ENCODE measurements around the gene DPH2.
A peak's percentile ranks its signal among the peaks of the same experiment; 100 is the strongest.

Gene DPH2

DNA sequence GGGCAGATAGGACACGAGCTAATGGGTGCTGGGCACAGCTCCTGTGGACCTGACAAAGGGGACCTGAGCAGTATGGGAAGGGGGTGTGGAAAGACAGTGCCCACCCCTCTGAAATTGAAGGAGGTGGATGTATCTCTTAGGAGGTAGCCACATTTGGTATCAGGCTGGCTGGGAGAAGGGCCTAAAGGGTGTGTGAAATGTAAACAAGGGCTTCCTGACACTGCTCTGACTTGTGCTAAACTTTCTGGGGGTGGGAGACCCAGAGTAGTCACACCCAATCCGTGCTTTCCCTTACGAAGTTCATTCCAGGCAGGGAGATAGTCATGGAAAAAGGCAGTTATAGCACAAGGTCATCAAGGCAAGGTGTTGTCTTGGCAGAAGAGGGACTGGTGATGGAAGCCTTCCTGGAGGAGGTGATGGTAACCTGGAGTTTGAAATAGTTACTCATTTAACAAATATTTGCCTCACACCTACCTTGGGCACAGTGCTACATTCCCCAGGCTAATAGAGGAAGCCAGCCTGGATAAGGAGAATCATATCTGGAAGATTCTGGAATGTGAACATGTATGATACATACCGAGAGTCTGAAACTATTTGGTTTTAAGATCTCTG, 16.3 kb downstream of the DPH2 start:
- DNase-seq: no peak

DNA sequence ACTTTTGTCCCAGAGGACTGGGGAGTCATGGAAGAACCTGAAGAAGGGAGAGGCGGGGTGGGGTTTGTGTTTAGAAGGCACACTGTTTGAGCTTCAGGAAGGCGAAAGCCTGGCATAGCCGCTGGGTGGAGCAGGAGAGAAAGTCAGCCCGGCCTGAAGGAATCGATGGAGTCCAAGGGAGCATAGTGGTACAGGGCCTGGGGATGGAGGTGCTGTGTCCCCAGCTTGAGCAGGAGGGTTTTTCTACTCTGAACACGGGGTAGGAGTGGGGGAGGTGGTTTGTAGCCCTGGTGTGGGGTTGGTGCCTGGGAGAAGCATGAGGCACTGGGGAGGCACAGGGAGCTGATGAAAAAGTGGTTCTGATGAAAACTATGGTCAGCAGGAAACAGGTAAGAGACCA, 16.9 kb downstream of the DPH2 start:
- DNase-seq: no peak

DNA sequence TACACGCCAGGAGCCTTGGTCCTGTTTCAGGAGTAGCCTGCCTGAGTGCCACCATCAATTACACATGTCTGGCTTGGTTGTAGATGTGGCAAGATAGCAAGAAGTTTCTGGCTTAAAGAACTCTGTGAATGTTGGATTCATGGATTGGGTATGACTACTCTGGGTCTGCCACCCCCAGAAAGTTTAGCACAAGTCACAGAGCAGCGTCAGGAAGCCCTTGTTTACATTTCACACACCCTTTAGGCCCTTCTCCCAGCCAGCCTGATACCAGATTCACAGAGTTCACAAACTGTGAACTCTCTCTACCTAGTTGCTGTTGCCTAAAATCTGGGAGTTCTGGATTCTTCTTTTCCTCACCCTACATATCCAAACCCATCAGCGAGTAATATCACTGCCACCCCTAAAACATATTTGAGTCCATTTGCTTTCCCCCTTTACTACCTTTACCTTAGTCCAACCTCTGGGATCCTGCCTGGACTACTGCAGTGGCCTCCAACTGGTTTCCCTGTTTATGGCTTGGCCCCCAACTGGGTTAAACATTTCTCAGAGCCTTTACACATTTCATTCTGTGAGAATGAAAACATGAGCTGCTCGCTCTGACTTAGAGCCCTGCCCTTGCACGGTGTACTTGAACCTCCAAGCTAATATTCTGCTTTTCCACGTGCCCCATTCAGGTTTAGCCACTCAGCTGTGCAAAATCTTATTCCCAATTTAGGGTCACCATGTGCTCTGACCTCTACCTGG, 17.5 kb downstream of the DPH2 start:
- DNase-seq: no peak

DNA sequence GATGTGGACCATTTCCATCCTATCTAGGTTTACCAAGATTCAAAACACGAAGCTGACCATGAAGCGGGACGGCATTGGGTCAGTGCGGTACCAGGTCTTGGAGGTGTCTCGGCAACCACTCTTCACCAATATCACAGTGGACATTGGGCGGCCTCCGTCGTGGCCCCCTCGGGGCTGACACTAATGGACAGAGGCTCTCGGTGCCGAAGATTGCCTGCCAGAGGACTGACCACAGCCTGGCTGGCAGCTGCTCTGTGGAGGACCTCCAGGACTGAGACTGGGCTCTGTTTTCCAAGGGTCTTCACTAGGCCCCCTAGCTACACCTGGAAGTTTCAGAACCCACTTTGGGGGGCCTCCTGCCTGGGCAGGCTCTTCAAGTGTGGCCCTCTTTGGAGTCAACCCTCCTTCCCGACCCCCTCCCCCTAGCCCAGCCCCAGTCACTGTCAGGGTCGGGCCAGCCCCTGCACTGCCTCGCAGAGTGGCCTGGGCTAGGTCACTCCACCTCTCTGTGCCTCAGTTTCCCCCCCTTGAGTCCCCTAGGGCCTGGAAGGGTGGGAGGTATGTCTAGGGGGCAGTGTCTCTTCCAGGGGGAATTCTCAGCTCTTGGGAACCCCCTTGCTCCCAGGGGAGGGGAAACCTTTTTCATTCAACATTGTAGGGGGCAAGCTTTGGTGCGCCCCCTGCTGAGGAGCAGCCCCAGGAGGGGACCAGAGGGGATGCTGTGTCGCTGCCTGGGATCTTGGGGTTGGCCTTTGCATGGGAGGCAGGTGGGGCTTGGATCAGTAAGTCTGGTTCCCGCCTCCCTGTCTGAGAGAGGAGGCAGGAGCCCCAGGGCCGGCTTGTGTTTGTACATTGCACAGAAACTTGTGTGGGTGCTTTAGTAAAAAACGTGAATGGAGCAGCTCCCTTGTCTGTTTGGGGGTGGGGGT, 20.7 kb downstream of the DPH2 start:
- no peak for DNase-seq

DNA sequence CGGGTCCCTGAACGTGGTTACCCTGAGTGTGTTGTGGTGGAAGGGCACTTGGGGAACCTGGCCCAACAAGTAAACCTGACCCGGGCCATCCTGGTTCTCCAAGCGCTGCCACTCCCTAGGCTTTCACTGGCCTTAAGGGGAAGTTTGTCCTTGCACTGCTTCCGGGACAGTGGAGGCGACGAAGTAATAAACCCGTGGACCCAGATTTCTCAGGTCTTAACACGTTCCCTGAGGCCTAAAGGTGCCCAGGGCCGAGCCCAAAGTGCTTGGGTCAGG, 21.3 kb downstream of the DPH2 start:
- DNase-seq: no peak

DNA sequence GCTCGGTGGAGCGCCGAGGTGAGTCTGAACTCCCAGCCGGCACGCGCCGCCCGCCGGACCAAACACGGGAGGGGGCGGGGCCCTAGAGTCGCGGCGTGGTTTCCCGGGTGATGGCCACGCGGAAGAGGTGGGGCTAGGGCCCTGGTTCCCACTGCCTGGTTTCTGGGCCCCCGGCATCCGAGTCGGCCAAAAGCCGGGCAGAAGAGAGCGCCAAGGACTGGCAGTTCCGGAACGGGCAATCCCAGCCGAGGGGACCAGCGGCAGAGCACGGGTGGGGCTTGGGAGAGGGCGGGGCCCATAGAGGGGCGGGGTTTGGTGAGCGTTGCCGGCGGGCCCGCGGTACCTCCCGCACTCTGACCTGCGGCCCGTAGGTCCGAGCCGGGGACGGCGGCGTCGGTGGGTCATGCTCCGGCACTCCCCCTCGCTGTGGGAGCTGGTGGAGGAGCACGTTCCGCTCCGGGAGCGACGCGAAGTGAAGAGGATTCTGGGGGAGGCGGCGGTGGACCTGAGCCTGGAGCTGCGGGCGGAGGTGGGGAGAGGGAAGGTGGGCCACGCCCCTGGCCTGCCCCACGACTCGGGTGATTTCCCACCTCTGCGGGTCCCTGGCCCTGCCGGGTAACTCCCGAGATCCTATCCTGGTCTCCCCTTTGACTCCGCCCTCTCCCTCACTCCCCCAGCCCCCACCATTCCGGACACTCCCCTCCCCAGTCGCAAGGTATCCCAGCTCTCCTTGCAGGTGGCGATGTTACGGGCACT, 21.8 kb downstream of the DPH2 start, which contains the start of gene CCDC24:
Gene CCDC24 (plus strand): TSS at position 124 of the 756 bp plus-strand sequence. CDS start 280 bp downstream, at position 404.
- DNase-seq: peak; percentile 83

DNA sequence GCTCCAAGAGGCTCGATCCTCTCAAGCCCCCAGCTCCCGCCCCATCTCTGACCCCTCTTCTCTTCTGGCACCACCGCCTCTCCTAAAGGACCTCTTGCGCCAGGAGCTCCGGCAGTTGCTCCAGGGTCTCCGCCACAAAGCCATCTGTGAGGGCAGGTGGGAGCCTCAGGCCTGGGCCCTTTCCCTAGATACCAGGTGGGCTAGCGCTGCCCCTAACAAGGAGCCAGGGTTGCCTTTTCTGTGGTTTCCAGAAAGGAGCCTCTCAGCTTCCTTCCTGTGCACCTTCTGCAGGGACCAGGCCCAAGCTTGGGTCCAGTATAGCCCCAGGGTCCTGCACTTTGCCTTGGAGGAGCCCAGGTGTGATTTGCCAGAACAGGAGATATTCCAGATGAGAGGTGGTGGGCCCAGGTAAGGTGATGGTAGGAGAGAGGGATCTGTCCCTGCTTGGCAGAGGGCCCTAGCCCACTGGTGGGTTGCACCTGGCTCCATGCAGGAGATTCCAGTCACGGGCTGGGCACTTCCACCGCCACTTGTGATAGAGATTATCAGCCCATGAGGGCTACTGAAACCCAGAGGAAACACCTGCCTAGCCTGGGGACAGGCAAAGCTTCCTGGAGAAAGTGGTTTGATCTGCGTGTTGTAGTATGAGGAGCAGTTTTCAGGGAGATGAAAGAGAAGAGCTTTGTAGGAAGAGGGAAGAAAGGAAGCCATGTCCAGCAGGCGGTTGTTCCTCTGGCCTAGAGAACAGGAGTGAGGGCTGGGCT, 22.6 kb downstream of the DPH2 start:
- DNase-seq: no peak

DNA sequence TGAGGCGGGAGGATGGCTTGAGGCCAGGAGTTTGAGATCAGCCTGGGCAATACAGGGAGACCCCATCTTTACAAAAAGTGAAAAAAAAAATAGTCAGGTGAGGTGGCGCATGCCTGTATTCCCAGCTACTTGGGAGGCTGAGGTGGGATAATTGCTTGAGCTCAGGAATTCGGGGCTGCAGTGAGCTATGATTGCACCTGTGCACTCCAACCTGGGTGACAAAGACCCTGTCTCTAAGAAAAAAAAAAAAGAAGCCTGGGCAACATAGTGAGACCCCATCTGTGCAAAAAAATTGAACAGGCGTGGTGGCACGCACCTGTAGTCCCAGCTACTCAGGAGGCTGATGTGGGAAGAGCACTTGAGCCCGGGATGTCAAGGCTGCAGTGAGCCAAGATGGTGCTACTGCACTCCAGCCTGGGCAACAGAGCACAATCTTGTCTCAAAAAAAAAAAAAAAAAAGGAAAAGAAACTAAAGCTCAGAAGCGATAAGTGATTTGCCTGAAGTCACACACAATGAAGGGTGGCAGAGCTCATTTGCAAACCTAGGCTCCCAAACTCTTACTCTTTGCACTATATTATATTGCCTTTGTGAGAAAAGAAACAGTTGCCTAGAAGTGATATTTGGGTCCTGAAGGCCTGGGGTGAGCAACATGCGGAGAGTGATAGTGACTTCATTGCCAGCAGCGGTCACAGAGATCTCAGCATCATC, 23.6 kb downstream of the DPH2 start:
- DNase-seq: no peak

DNA sequence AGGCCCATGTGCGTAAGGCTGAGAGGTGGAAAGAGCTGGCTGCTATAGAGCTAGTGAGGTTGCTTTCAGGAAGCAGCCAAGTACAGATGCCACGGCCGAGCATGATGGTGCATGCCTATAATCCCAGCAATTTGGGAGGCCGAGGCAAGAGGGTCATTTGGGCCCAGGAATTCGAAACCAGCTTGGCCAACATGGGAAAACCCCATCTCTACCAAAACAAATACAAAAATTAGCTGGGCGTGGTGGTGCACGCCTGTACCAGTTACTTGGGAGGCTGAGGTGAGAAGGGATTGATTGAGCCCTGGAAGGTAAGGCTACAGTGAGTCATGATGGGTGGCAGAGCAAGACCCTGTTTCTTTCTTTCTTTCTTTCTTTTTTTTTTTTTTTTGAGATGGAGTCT, 24.3 kb downstream of the DPH2 start:
- DNase-seq: no peak

DNA sequence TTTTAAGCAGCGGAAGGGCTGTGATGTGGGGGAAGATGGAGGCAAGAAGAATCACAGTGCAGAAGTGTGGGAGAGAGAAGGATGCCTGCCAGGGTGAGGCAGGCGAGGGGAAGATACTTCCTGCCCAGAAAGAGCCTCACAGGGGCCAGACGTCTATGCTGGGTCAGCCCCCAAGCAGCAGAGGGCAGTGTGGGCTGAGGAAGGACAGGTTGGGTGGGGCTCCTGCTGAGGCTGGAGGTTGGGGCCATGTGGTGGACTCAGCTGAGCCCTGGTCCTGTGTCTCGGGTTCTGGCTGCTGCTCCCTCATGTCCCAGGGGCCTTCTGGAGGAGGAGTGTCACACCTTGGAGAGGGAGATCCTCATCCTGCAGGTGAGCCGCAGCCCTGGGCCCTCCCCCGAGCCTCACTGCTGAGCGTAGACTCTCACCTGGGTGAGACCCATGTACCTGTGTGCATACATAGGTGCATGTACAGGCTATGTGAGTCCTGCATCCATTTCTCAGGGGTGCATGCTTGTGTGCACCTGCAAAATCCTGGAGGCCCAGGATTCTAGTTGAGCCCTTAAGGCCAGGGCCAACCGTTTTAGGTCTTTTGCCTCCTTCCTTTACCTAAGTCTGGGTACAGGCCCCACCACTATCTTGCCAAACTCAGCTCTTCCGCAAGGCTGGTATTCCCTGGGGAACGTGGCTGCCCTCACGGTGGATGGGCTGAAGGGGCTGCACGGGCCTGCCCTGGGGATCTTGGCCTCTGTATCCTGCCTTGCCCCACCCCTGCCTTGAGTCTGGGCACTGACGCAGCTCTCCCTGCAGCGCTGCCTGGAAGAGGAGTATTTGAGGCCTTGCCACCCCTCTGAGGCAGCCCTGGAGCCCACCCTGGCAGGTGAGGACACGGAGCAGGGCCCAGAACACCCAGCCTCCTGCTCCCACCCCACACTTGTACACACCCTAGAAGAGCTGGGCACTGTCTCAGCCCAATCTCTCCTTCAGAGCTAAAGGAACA, 25.3 kb downstream of the DPH2 start:
- no peak for DNase-seq

DNA sequence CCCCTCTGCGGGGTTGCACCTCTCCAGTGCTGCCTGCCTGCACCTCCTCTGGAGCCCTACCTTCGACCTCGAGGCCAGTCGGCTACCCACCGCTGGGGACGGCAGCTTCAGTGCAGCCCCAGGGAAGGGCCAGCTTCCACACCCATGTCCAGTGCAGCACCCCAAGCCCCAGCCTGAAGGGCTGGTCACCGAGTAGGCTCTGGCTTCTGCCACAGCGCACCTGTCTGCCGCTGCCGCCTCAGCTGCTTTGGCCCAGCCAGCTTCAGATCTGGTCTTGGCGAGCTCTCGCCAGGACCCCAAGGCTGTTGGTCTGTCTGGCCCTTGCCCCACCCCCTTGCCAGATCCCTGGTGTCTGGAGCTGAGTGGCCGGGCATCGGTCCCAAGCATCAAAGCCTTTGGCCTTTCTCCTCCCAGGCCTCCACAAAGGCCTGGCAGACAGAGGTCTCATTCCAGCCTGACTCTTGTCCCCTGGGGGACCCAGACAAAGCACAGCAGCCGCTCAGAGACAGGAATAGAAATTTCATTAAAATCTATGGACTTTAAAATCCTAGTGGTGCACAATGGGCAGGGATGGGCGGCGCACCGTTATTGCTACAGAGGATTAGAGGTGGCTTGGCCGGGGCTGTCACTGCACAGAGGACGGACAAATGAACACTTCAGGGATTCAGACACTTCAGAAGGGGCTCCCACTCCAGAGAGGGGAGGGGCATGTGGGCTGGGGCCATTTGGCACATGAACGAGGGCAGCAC, 26.3 kb downstream of the DPH2 start:
- no peak for DNase-seq

DNA sequence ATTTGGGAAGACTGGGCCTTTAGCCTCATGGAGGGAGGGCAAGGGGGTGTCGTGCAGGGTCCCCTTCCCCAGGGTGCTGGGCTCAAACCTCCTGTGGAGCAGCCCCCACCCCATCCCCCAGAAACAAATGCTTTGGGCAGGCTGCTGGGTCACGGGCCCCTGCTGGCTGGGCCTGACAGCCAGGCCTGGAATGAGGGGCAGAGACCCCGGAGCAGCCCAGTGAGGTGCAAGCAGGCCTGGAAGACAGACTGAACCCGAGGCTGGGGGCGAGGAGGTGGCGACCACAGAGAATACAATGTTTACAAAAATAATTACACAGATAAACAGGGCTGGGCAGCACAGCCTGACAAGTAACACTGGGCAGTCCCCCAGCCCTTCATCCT, 26.9 kb downstream of the DPH2 start:
- no peak for DNase-seq

DNA sequence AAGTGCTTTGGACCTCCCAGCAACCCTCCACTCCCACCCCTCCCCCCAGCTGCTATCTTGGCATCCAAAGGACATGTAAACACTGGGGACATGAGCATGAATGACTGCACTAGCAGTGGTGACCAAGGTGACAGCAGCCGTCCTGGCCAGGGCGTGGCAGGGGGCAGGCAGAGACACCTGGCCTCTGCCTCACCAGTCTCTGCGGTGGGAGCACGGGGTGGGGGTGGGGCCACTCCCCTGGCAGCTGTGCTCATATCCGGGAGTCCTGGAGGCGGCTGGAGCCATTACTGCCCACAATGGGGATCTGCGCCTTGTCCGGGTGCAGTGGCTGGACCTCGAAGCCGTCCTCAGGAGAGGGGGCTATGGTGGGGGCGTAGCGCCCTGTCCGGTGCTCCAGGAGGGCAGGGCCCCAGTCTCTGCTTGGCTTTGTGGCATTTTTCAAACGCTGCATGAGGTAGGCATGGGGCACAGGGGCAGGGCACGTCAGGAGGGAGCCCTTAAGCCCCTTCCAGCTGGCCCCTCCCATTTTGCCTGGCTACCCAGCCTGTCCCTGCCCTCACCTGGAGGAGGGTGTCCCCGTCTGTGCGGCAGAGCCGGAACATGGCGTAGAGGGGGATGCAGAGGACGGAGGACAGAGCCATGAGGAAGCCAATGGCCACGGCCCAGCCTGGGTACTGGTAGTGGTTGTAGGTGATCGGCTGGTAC, 27.6 kb downstream of the DPH2 start:
- DNase-seq: no peak

DNA sequence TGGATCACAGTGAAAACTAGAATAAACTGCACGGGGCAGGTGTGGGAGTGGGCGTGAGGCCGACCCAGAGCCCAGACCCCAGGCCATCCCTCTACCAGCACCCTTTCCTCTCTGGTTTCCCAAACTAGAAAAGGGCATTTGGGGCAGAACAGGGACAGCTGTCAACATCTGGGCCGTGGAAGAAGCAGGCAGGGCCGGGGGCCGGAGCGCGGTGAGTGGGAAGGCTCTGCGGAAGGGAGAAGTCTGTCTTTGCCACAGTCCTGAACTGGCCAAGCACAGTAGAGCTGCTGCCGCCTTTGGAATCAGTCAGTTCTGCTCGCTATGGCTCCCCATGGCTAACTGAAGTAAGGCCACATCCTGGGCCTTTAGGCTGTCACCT, 28.2 kb downstream of the DPH2 start:
- DNase-seq: no peak

DNA sequence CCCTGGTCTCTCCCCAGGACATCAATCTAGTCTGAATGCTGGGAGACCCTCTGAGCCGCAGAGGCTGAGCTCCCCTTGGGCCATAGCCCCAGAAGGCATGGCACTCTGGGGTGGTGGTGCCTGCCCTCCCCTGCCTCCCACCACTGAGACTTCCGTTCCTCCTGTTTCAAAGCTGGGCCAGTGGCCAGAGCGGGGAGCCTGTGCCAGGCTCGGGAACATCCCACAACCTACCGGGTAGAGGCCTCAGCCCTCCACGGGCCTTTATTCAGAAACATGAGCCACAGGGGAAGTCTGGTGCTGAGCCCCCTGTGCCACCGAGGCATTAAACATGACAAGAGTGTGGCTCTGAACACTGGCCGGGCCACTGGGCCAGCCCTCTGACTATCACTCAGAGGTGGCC, 29.6 kb downstream of the DPH2 start:
- no peak for DNase-seq

DNA sequence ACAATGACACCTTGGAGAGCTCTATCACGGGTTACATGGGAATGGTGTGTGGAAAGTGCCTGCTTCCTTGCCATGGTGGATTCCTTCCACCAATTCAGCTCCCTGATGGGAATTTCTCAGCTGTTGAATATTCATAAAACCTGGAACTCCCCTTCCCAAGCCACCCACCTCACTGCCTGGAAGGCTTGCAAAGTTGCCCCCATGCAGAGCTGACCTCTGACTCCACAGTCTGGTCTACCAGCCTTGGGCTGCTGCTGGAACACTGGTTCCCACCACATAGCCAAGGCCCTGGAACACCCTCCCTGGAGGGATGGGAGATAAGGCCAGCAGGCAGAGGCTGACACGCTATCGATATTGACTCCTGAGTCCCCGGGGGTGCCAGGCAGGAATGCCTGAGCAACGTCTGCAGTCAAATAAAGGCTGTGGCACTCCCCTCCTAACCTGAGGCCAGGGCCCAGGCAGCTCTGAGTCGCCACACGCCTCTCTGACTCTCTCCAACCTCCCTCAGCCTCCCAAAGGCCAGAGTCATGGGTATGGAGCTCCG, 30.4 kb downstream of the DPH2 start:
- no peak for DNase-seq

DNA sequence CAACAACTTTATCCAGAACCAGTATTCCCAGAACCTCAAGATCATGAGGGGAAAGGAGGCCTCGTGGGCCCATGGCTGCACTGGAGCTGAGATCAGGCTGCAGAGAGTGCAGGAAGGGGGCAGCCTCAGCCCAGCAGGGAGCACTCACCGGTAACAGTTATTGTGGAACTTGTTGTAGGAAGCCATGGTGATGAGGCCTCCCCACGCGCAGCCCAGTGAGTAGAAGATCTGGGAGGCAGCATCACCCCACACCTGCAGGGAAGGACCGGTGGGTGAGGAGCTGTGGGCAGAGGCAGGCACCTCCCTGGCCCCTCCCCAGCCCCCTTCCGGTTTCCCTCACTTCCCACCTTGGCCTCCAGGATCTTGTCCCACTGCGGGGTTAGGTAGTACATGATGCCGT, 32.4 kb downstream of the DPH2 start:
- no peak for DNase-seq

DNA sequence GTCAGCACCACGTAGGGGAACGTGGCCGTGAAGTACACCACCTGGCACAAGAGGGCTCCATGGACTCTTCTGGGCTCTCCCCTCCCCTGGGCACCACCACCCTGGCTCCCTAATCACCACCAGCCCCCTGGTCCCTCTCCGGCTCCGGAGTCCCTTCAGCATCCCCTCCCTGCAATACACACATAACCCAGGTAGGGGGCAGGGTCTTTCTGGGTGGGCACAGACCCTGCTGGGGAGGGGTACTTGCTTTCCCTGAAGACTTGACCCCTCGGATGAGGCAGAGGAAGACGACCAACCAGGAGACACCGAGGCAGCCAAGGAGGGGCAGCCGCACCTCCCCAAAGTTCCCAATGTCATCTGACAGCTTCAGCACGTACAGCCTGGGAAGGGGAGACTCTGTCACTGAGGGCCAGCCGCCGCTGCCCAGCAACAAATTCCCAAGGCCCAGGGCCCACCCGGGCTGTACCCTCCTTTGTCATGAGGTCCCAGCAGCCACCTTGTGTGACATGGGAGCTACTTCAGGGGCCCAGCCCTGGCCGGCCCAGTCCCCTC, 32.9 kb downstream of the DPH2 start:
- no peak for DNase-seq
